Mesendoderm (in vitro differentiated cells): Measurements from ENCODE around the gene LLGL1.

ENCODE experiments used
- DNase-seq: peaks from one replicate; pipeline ENCODE4 v3.0.0; 2013
- H2AK5ac ChIP-seq: 2 replicates; pipeline ENCODE4 v1.6.1; 2013; ENCODE audit warnings: low read length, inconsistent platforms
- H2BK120ac ChIP-seq: 2 replicates; pipeline ENCODE4 v1.6.1; 2013; ENCODE audit warnings: low read depth, mild to moderate bottlenecking, low read length, moderate library complexity, mixed read lengths
- H2BK15ac ChIP-seq: replicated peaks from 2 replicates; pipeline ENCODE4 v1.6.1; 2013; ENCODE audit warnings: low read depth, mild to moderate bottlenecking, moderate library complexity
- H2BK5ac ChIP-seq: 2 replicates; pipeline ENCODE4 v1.6.1; 2013; ENCODE audit warnings: low read length, inconsistent platforms
- H3K18ac ChIP-seq: 2 replicates; pipeline ENCODE4 v1.6.1; 2013; ENCODE audit warnings: mild to moderate bottlenecking, low read length, mixed read lengths
- H3K23ac ChIP-seq: one replicate; pipeline ENCODE4 v1.6.1; 2013; ENCODE audit warnings: low read length
- H3K27ac ChIP-seq: 2 replicates; pipeline ENCODE4 v1.5.1; 2013; ENCODE audit warnings: low read depth, mild to moderate bottlenecking, inconsistent platforms, low read length, moderate library complexity
- H3K27me3 ChIP-seq: 2 replicates; pipeline ENCODE4 v1.6.1; 2013; ENCODE audit warnings: low read length, control low read depth, mild to moderate bottlenecking, inconsistent platforms; ENCODE audit not compliant: insufficient read depth, poor library complexity
- H3K36me3 ChIP-seq: 2 replicates; pipeline ENCODE4 v1.6.1; 2013; ENCODE audit warnings: low read length, inconsistent platforms; ENCODE audit not compliant: control insufficient read depth, insufficient read depth
- H3K4ac ChIP-seq: one replicate; pipeline ENCODE4 v1.6.1; 2013; ENCODE audit warnings: low read depth, mild to moderate bottlenecking, low read length, moderate library complexity
- H3K4me1 ChIP-seq: 2 replicates; pipeline ENCODE4 v1.6.1; 2013; ENCODE audit warnings: low read depth, low read length, inconsistent platforms; ENCODE audit not compliant: control insufficient read depth
- H3K4me2 ChIP-seq: 2 replicates; pipeline ENCODE4 v1.6.1; 2013; ENCODE audit warnings: low read length
- H3K4me3 ChIP-seq: 2 replicates; pipeline ENCODE4 v1.5.1; 2013; ENCODE audit warnings: mild to moderate bottlenecking, low read length
- H3K56ac ChIP-seq: one replicate; pipeline ENCODE4 v1.6.1; 2013; ENCODE audit warnings: low read length
- H3K79me1 ChIP-seq: 2 replicates; pipeline ENCODE4 v1.6.1; 2013; ENCODE audit warnings: low read length, inconsistent platforms
- H3K79me2 ChIP-seq: 2 replicates; pipeline ENCODE4 v1.6.1; 2013; ENCODE audit warnings: mild to moderate bottlenecking, low read length; ENCODE audit not compliant: control insufficient read depth, insufficient read depth
- H3K9ac ChIP-seq: 2 replicates; pipeline ENCODE4 v1.6.1; 2013; ENCODE audit warnings: low read length, inconsistent platforms
- H4K5ac ChIP-seq: one replicate; pipeline ENCODE4 v1.6.1; 2013; ENCODE audit warnings: low read length
- H4K8ac ChIP-seq: one replicate; pipeline ENCODE4 v1.6.1; 2013; ENCODE audit warnings: low read depth, mild to moderate bottlenecking, control low read depth, low read length, moderate library complexity
- WGBS: extraction: QIAGEN DNeasy Blood & Tissue Kit; methylation state at CpG from one replicate; pipeline ENCODE4 v1.1.7; 2013; ENCODE audit warnings: low lambda C conversion rate, missing lambda C conversion rate; ENCODE audit not compliant: insufficient coverage; ENCODE audit errors: extremely low coverage; 5-methylcytosine and 5-hydroxymethylcytosine counted together

LLGL1 gene

GRCh38 chr17:18181358-18181757, 44.1 kb upstream of the LLGL1 start:
- no peak overlapping the region for H3K27ac ChIP-seq
- no peak overlapping the region for H2BK15ac ChIP-seq
- H3K79me1 ChIP-seq: peaks cover 13% of the 10 kb centered on the region
- H3K79me2 ChIP-seq: peaks cover 21% of the 10 kb centered on the region
- peaks cover 12% of the 10 kb centered on the region for H3K4me1 ChIP-seq
- no peak overlapping the region for H3K18ac ChIP-seq
- no peak overlapping the region for H3K4me3 ChIP-seq
- H3K56ac ChIP-seq: no peak overlapping the region
- H3K4ac ChIP-seq: no peak overlapping the region
- no peaks in the 10 kb centered on the region for H3K27me3 ChIP-seq
- no peak overlapping the region for H2AK5ac ChIP-seq
- H3K9ac ChIP-seq: no peak overlapping the region
- no peak overlapping the region for H3K4me2 ChIP-seq
- no CpG with 5 or more reads among the region's 5 CpGs for WGBS
- H3K36me3 ChIP-seq: peaks cover 1% of the 10 kb centered on the region
- H2BK120ac ChIP-seq: no peak overlapping the region
- no peak for DNase-seq
- no peak overlapping the region for H2BK5ac ChIP-seq
- no peak overlapping the region for H3K23ac ChIP-seq
- H4K8ac ChIP-seq: no peak overlapping the region
- no peak overlapping the region for H4K5ac ChIP-seq

DNA sequence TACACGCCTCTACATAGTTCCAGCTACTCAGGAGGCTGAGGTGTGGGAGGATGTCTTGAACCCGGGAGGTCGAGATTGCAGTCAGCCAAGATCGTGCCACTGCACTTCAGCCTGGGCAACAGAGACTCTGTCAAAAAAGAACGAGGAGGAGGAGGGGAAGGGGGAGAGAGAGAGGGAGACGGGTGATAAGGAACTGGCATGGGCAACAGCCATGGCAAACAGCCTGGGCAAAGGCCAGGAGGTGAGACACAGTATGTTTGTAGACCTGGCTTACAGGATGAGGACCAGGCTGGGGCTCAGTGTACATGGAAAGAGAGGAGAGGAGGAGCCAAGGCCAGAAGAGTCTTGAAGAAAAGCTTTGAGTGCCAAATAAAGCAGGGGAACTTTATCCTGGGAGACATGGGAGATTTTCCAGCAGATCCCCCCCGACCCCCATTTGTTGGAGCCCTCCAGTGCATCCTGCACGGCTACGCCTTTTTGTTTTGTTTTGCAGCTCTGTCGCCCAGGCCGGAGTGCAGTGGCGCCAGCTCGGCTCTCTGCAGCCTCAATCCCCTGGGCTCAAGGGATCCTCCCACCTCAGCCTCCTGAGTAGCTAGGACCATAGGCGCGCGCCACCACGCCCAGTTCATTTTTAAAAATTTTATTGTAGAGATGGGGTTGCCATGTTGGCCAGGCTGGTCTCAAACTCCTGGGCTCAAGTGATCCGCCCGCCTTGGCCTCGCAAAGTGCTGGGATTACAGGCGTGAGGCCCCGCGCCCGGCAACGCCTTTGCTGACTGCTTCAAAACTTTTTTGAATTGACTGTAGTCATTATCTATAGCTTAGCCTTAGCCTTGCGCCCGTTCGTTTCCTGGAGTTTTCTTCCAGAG, 43.1 kb upstream of the LLGL1 start:
- Histone ChIP-seq H3K79me2 (peaks cover 31% of the 10 kb centered on the region), H3K4ac (peak overlapping the region; percentile 61), H3K9ac (peak overlapping the region; percentile 70), H3K23ac (no peak overlapping the region), H3K4me2 (peak overlapping the region; percentile 48), H2BK5ac (peak overlapping the region; percentile 2), H4K5ac (no peak overlapping the region), H4K8ac (peak overlapping the region; percentile 90), H3K18ac (peak overlapping the region; percentile 53), H3K79me1 (peaks cover 21% of the 10 kb centered on the region), H2AK5ac (peak overlapping the region; percentile 3), H2BK15ac (no peak overlapping the region), H3K36me3 (peaks cover 1% of the 10 kb centered on the region), H3K27ac (peak overlapping the region; percentile 95), H3K56ac (peak overlapping the region; percentile 90), H3K4me3 (peak overlapping the region; percentile 51), H2BK120ac (no peak overlapping the region), H3K4me1 (peaks cover 19% of the 10 kb centered on the region), H3K27me3 (no peaks in the 10 kb centered on the region)
- DNase-seq: peak; percentile 33
- no CpG with 5 or more reads among the region's 28 CpGs for WGBS

- H3K56ac ChIP-seq: peak overlapping the region; percentile 90
- H3K9ac ChIP-seq: peak overlapping the region; percentile 70
- H3K36me3 ChIP-seq: peaks cover 1% of the 10 kb centered on the region
- H3K27me3 ChIP-seq: no peaks in the 10 kb centered on the region
- H3K18ac ChIP-seq: peak overlapping the region; percentile 53
- H3K79me2 ChIP-seq: peaks cover 37% of the 10 kb centered on the region
- H2BK5ac ChIP-seq: peak overlapping the region; percentile 2
- no peak overlapping the region for H4K8ac ChIP-seq
- H2AK5ac ChIP-seq: no peak overlapping the region
- peaks cover 23% of the 10 kb centered on the region for H3K4me1 ChIP-seq
- H3K27ac ChIP-seq: peak overlapping the region; percentile 95
- DNase-seq: no peak
- WGBS: no CpG with 5 or more reads among the region's 33 CpGs
- no peak overlapping the region for H2BK120ac ChIP-seq
- peak overlapping the region; percentile 51 for H3K4me3 ChIP-seq
- H3K4me2 ChIP-seq: peak overlapping the region; percentile 48
- peak overlapping the region; percentile 61 for H3K4ac ChIP-seq
- no peak overlapping the region for H4K5ac ChIP-seq
- H2BK15ac ChIP-seq: no peak overlapping the region
- no peak overlapping the region for H3K23ac ChIP-seq
- H3K79me1 ChIP-seq: peaks cover 27% of the 10 kb centered on the region
These were observed 42.5 kb upstream of the LLGL1 start for GRCh38 chr17:18182978-18183333.

GRCh38 chr17:18183334-18184142, 41.9 kb upstream of the LLGL1 start, which contains the start of gene ALKBH5:
Gene ALKBH5 (plus strand): TSS chr17:18183828. CDS start chr17:18184244, 416 bp downstream.
- H3K18ac ChIP-seq: peak within 1 kb of the TSS; percentile 57
- no peak within 1 kb of the TSS for H4K5ac ChIP-seq
- H2AK5ac ChIP-seq: no peak within 1 kb of the TSS
- peaks cover 23% of the 10 kb centered on the region for H3K4me1 ChIP-seq
- H2BK120ac ChIP-seq: no peak within 1 kb of the TSS
- peak within 1 kb of the TSS; percentile 95 for H3K27ac ChIP-seq
- WGBS: no CpG with 5 or more reads among the region's 98 CpGs
- peak within 1 kb of the TSS; percentile 98 for H3K56ac ChIP-seq
- H4K8ac ChIP-seq: no peak within 1 kb of the TSS
- H3K36me3 ChIP-seq: peaks cover 1% of the 10 kb centered on the region
- H3K4me2 ChIP-seq: peak within 1 kb of the TSS; percentile 96
- DNase-seq: peak; percentile 100
- peak within 1 kb of the TSS; percentile 61 for H3K4ac ChIP-seq
- no peak within 1 kb of the TSS for H2BK15ac ChIP-seq
- no peaks in the 10 kb centered on the region for H3K27me3 ChIP-seq
- peak within 1 kb of the TSS; percentile 73 for H3K4me3 ChIP-seq
- H3K79me2 ChIP-seq: peaks cover 43% of the 10 kb centered on the region
- peak within 1 kb of the TSS; percentile 96 for H3K9ac ChIP-seq
- peak within 1 kb of the TSS; percentile 70 for H3K23ac ChIP-seq
- H3K79me1 ChIP-seq: peaks cover 31% of the 10 kb centered on the region
- peak within 1 kb of the TSS; percentile 94 for H2BK5ac ChIP-seq

- no peak overlapping the region for H2AK5ac ChIP-seq
- H3K9ac ChIP-seq: peak overlapping the region; percentile 96
- peaks cover 1% of the 10 kb centered on the region for H3K36me3 ChIP-seq
- peak; percentile 68 for DNase-seq
- no peak overlapping the region for H4K8ac ChIP-seq
- H2BK15ac ChIP-seq: no peak overlapping the region
- no CpG with 5 or more reads among the region's 92 CpGs for WGBS
- H2BK5ac ChIP-seq: no peak overlapping the region
- peak overlapping the region; percentile 61 for H3K4me3 ChIP-seq
- peak overlapping the region; percentile 98 for H3K56ac ChIP-seq
- peak overlapping the region; percentile 54 for H3K23ac ChIP-seq
- H3K4ac ChIP-seq: no peak overlapping the region
- H3K4me2 ChIP-seq: peak overlapping the region; percentile 96
- peak overlapping the region; percentile 57 for H3K18ac ChIP-seq
- peaks cover 23% of the 10 kb centered on the region for H3K4me1 ChIP-seq
- no peaks in the 10 kb centered on the region for H3K27me3 ChIP-seq
- H3K79me2 ChIP-seq: peaks cover 49% of the 10 kb centered on the region
- peaks cover 33% of the 10 kb centered on the region for H3K79me1 ChIP-seq
- no peak overlapping the region for H2BK120ac ChIP-seq
- no peak overlapping the region for H4K5ac ChIP-seq
- peak overlapping the region; percentile 91 for H3K27ac ChIP-seq
These were observed 41.0 kb upstream of the LLGL1 start for GRCh38 chr17:18184143-18185031.
